Inflammatory macrophage (primary cell): ENCODE measurements around the gene MARCHF4.
"Not testable (repeated sequence)": the region's sequence is repeated elsewhere in the genome, so short reads cannot be mapped to it uniquely, and the experiment has no call there.

Experiments
- DNase-seq, 2 donors: peaks; one replicate each; pipeline ENCODE4 v3.0.0-alpha.2; 2020 to 2022

Gene MARCHF4

GRCh38 chr2:216392018-216392562 lies 19.8 kb upstream of the MARCHF4 start:
- peak; percentile 17 to 22 for DNase-seq

- DNase-seq = no peak
These were observed 19.1 kb upstream of the MARCHF4 start for GRCh38 chr2:216391401-216391800.

- peak; percentile 71 to 86 for DNase-seq
These were observed 17.3 kb upstream of the MARCHF4 start for GRCh38 chr2:216389570-216389969.

- DNase-seq = peak; percentile 11 to 19
These were observed 16.0 kb upstream of the MARCHF4 start for GRCh38 chr2:216388046-216388884.

- DNase-seq = no peak
These were observed 15.0 kb upstream of the MARCHF4 start for GRCh38 chr2:216387262-216387661.

- DNase-seq = peak; percentile 10 to 17
These were observed 13.2 kb upstream of the MARCHF4 start for GRCh38 chr2:216385478-216385877.

- not testable (repeated sequence) for DNase-seq
These were observed 12.1 kb upstream of the MARCHF4 start for GRCh38 chr2:216384409-216384808.

- DNase-seq = peak in 1 of 2 donors; percentile 13
These were observed 7.7 kb upstream of the MARCHF4 start for GRCh38 chr2:216379977-216380376.

- no peak for DNase-seq
These were observed 3.0 kb upstream of the MARCHF4 start for GRCh38 chr2:216375286-216375685.

- DNase-seq = no peak
These were observed 1.6 kb upstream of the MARCHF4 start for GRCh38 chr2:216373896-216374295.

GRCh38 chr2:216372761-216373291 lies 543 bp upstream of the MARCHF4 start:
- DNase-seq = no peak

- DNase-seq = no peak
These were observed 1.1 kb downstream of the MARCHF4 start for GRCh38 chr2:216370961-216371712.

GRCh38 chr2:216369821-216370220 lies 2.5 kb downstream of the MARCHF4 start:
- DNase-seq = no peak

GRCh38 chr2:216366777-216367471 lies 5.4 kb downstream of the MARCHF4 start:
- DNase-seq = no peak

- DNase-seq = no peak
These were observed 6.8 kb downstream of the MARCHF4 start for GRCh38 chr2:216365518-216365917.

GRCh38 chr2:216363221-216363620 lies 9.1 kb downstream of the MARCHF4 start:
- DNase-seq = no peak

GRCh38 chr2:216362730-216363129 lies 9.6 kb downstream of the MARCHF4 start:
- DNase-seq = no peak

GRCh38 chr2:216355711-216356110 lies 16.6 kb downstream of the MARCHF4 start:
- no peak for DNase-seq

GRCh38 chr2:216354306-216354705 lies 18.0 kb downstream of the MARCHF4 start:
- no peak for DNase-seq

- no peak for DNase-seq
These were observed 19.5 kb downstream of the MARCHF4 start for GRCh38 chr2:216352653-216353270.

GRCh38 chr2:216351172-216351925 lies 20.9 kb downstream of the MARCHF4 start:
- peak in 1 of 2 donors; percentile 16 for DNase-seq
